HG02642 (cell line): ENCODE results near the gene LARP4.
"Not testable (repeated sequence)": the region's sequence is repeated elsewhere in the genome, so short reads cannot be mapped to it uniquely, and the experiment has no call there.

Source experiments
- ATAC-seq: cut with Tn5 transposase; IDR thresholded peaks from one replicate; pipeline ENCODE4 v1.9.1; 2021; ENCODE audit warnings: mild to moderate bottlenecking; ENCODE audit not compliant: unreplicated experiment, poor library complexity

Gene LARP4

GRCh38 chr12:50467439-50467838 is 66.8 kb downstream of the LARP4 start:
- ATAC-seq = no peak

- ATAC-seq = no peak
These were observed 76.7 kb downstream of the LARP4 start for GRCh38 chr12:50477241-50477832.

DNA sequence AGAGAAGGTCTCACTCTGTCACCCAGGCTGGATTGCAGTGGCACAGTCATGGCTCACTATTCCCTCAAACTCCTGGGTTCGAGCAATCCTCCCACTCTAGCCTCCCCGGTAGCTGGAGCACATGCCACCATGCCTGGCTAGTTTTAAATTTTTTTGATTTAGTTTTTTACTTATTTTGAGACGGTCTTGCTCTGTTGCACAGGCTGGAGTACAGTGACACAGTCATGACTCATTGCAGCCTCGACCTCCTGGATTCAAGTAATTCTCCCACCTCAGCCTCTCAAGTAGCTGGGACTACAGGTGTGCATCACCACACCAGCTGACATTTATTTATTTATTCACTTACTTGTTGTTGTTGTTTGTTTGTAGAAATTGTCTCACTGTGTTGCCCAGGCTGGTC is 81.9 kb downstream of the LARP4 start:
- ATAC-seq = no peak

DNA sequence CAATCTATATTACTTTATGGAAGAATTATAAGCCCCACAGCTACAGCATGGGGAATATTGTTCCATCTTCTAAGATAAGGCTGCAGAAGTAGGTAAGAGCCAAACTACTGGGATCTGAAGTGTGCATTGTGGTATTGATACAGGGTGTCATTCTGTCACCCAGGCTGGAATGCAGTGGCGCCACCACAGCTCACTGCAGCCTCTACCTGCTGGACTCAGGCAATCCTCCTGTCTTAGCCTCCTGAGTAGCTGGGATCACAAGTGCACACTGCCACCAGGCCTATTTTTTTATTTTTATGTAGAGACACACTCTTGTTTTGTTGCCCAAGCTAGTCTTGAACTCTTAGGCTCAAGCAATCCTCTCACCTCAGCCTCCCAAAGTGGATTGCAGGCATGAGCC is 82.8 kb downstream of the LARP4 start:
- no peak for ATAC-seq

GRCh38 chr12:50488801-50489200 is 88.1 kb downstream of the LARP4 start:
- no peak for ATAC-seq

GRCh38 chr12:50498119-50498518 is 97.4 kb downstream of the LARP4 start:
- not testable (repeated sequence) for ATAC-seq

- peak; percentile 83 for ATAC-seq
These were observed 104.4 kb downstream of the LARP4 start, which contains the start of gene DIP2B for GRCh38 chr12:50504798-50505674. Gene DIP2B, plus strand, starts transcription at chr12:50504985. Its CDS starts 156 bp downstream, at chr12:50505141.

DNA sequence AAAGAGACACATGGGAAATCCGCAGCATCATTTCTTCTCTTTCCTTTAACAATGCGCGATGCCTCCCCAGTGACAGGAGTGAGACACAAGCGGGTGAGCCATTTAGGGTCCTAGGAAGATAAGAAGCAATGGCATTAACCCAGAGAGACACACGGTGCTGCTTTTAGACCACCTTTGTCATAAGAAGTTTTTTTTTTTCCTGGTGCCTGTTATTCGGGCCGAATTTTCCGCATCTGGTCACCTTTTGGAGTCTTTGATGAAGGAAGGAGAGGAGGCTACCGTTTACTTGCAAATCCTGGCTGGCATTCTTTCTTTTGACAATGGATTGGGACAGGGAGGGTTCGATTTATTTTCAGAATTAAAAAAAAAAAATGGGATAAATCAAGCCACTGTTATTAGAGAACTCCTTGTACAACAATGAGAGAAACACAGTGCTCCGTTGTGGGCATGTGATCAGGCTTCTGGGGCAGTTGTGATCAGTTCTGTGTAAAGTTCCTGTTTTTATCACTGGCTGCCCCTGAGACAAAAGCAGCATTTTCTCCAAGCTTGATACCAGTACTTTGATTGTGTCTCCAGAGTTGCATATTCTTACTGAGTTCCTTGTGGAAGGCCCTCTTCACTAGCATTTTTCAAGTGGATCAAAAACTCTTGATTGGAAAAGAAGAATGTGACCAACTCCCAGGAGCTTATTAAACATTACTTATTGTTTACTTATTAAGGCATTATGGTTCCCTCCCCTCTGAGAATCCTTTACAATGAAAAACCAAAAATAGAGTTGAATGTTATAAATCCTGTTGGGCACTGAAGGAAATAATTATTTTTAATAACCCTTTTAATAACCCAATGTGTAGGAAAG is 105.2 kb downstream of the LARP4 start:
- ATAC-seq = no peak

GRCh38 chr12:50506753-50507473 is 106.2 kb downstream of the LARP4 start:
- no peak for ATAC-seq

GRCh38 chr12:50507474-50507838 is 106.8 kb downstream of the LARP4 start:
- no peak for ATAC-seq

- ATAC-seq = no peak
These were observed 107.2 kb downstream of the LARP4 start for GRCh38 chr12:50507930-50508329.

GRCh38 chr12:50508414-50508813 is 107.7 kb downstream of the LARP4 start:
- no peak for ATAC-seq

DNA sequence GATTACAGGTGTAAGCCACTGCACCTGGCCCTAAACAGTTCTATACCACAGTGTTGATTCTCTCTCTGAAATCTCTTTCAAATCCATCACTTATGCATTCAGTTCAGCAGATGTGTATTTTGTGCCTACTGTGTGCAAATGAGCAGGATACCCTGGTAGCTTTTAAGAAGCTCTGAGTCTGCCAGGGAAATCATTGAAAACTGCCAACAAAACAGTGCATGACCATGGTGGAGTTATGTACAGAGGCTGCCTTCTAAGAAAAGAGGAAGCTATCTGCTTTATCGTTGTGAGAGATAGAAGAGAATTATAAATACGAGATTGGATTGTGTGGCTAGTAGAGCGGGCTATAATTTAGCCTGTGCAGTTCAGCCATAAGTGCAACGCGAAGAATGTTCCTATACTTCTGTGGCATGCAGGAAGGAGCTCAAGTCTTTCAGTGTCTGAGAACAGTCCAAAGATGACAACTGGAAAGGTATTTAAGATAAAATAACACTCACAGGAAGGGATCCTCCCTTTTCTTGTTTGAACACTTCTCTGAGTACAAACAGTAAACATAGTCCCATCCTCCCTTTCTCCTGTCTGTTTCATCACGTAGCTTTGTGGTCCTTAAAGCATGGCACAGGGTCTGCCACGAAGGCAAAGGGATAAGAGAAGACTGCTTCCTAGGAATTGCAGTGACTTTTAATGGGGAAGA is 108.4 kb downstream of the LARP4 start:
- ATAC-seq = no peak

GRCh38 chr12:50514526-50515276 is 114.0 kb downstream of the LARP4 start:
- no peak for ATAC-seq

GRCh38 chr12:50515587-50515986 is 114.9 kb downstream of the LARP4 start:
- no peak for ATAC-seq

DNA sequence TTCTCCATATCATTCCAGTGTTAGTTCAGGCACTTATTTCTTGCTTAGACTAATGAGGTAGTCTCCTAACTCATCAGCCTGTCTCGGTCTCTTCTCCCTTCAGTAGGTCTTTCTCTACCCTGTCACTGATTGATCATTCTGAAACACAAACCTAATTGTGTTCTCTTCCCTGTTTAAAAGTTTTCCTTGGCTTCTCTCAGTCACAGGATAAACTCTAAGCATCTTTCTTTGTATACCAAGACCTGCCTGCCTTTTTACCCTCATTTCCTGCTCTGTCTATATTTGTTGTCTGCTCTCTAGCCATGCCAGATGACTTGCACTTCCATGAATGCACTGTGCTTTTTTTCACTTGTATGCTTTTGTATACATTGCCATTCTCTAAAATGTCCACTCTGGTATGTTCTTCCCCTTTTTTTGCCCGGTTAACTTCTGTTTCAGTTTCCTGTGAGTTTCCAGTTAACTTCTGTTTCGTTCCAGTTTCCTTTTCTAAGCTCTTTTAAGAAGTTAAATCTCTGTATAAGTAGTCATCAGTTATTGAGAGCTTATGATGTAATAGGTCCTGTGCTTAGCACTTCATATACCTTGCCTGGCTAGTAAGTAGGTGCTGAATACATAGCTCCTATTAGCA is 116.8 kb downstream of the LARP4 start:
- peak; percentile 71 for ATAC-seq

DNA sequence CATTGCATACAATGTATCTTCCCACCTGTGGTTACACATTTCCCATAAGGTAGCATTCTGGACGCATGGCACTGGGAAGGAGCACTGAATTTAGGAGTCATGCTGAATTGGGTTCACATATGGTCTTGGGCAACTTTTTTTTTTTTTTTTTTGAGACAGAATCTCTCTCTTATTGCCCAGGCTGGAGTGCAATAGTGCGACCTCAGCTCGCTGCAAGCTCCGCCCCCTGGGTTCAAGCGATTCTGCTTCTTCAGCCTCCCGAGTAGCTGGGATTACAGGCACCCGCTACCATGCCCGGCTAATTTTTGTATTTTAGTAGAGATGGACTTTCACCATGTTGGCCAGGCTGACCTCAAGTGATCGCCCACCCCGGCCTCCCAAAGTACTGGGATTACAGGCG is 117.4 kb downstream of the LARP4 start:
- no peak for ATAC-seq

- no peak for ATAC-seq
These were observed 118.7 kb downstream of the LARP4 start for GRCh38 chr12:50519353-50519752.
